HG02852 (cell line): ENCODE data around the gene HOOK2.

ENCODE experiments used
- ATAC-seq: cut with Tn5 transposase; IDR thresholded peaks from one replicate; pipeline ENCODE4 v1.9.1; 2021; ENCODE audit warnings: mild to moderate bottlenecking, moderate library complexity; ENCODE audit not compliant: unreplicated experiment

The HOOK2 gene

DNA sequence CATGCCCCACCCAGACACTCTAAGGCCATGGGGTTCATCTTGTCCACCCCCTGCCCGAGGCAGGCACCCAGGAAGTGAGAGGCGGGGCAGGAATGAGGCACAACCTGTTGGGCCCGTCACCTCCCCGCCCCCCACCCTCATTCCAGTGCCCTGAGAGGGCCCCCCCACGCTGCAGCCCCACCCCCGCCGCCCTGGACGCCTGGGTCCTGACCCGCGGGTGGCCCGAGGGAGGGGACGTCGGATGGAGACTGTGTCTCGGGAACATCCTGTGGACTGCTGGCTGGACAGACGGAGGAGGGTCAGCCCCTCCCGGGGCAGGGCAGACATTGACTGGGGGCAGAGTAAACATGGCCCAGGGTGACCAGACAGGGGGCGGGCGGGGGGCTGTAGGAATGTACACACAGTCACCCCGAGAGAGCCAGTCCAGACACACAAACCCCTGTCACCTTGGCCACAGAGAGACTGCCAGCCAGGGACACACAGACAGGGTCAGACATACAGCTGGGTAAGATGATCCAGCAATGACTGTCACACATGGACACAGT is 8.6 kb upstream of the HOOK2 start:
- ATAC-seq = no peak

DNA sequence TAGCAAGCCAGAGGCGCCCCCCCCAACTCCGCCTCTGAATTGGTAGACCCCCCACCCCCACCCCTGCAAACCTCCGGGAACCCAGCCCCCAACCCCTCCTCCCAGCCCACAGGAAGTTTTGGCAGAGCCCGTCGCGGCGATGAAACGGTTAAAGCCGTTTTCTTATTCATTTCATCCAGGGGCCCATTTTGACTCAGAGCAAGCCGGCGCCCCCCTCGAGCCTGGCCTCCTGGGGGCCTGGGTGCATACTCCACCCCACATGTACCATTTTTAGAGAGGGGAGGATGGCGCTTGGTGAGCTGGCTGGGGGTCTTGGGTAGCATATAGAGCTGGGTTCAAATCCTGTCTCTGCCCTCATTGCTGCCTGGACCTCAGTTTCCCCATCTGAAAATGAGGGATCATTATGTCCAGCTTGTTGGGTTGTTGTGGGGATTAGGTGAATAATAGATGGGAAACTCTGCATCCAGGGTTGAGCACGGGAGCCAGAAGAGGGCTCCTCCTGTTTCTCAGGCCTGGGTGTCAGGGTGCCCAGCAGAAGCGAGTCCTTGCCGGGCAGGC is 8.0 kb upstream of the HOOK2 start:
- no peak for ATAC-seq

DNA sequence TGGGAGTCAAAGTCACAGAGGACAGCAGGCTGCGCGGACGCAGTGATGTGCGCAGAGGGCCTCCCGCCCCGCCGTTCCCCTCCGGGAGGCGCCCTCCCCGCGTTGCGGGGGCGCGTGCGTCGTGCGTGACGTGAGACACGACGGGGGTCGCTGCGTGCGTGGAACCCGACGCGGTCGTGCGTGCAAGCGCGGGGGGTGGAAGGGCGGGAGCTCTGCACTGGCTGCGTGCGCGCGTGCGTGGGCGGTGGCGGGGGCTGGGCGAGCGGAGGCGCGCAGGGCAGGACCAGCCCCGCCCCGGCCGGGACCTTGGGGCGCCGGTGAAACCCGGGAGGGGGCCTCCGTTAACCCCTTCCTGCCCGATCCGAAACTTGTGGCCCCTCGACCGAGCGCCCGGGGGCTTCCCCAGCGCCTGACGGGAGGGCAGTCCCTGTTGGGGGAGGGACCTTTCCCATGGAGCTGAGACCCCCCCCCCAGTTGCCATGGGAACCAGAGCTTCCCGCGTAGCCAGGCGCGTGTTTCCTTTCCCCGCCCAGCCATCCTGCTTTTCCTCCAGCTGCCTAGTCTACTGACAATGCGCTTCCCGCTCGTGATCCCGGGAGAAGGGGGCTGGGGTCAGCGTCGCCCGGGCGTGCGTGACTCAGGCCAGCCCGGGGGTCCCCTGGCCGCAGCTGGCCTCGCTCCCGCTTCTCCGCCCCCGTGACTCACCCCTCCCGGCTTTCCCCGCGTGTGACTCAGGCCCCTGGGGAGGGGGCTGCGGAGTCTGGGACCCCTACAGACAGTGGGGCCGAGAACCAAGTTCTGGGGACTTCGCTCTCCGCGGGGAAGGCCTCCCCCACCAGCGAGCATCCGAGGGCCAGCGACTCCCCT is 7.3 kb upstream of the HOOK2 start:
- peak; percentile 42 for ATAC-seq

DNA sequence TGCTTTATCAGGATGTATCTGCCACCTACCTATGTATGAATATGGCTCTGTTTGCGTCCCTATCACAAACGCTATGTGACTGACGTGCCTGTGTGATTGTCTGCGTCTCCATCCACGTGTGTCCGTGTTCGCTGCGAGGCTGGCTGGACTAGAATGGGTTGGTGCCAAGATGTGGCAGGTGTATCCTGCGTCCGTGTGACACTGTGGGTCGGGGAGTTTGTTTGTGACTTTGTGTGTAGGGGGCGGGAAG is 6.7 kb upstream of the HOOK2 start:
- no peak for ATAC-seq

DNA sequence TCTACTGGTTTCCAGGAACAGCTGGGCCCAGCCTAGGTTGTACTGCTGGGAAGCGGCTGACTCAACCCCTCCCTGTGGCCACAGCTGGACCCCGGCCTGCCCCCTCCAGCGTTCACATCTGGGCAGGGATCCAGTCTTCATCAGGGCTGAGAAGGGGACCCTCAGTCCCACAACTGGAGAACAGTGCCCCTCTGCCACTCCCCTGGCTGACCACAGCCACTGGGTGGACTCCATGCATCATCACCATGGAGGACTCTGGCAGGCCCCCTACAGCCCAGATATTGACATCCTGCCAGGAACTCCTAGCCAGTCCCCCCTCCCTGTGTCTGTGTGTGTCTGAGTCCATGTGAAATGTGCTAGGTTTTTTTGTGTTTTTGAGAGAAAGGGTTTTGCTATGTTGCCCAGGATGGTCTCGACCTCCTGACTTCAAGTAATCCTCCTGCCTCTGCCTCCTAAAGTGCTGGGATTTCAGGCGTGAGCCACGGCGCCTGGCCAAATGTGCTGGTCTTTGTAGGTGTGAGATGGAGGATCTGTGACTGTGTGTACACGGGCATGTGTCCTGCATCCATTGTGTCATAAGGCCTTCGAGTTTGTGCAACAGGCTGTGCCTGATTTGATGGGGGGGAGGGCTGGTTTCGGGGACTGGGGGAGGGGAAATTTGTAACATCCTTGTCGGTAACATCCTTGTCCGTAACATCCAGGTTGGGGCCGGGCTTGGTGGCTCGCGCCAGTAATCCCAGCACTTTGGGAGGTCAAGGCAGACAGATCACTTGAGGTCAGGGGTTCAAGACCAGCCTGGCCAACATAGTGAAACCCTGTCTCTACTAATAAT is 4.0 kb upstream of the HOOK2 start:
- no peak for ATAC-seq

DNA sequence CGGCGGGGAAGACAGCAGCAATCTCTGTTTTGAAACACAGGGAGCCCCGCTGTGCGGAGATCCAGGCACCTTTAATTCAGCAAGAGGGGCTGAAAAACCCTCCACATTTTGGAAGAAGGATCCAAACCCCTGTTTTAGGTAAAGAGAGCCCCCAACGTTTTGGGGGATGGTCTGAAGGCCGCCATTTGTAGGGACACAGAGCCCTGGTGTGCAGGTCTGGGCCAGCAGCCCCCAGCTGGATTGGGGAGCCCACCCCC is 3.5 kb upstream of the HOOK2 start:
- no peak for ATAC-seq

DNA sequence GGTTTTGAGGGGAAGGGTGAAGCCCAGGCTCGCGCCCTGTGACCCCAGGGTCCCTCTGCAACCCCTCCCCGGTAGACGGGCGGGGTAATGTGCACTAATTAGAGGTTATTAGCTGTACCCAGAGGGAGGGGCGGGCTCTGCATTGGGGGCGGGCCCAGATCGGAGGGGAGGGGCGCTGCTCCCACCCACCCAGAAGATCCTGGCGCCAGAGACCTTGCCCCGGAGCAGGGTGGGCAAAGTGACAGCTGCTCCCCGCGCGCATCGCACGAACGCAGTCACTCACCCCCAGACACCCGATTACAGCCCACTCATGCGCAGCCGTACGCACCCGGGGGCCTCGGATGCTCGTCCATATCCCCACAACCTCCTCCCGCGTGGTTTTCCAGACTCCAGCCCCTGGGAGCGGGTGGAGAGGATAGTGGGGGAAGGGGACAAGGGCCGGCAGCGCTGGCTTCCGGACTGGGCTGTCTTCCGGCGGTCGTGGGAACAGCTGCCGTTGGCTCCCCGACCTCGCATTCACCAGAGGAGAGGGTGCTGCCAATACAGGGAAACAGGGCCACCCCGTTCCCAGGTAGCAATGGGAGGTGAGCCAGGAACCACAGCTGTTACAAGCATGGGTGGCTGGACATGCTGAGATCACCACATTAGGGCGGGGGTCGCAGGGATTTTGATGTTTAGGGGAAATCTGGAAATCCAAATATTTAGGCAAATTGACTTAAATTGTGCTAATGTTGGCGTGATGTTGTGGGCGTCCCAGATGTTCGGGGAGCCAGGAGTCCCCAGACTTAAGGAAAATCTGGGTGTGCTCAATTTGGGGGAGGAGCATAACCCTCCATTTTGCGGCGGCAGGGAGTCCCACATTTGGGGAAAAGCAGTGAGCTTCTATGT is 2.9 kb upstream of the HOOK2 start:
- no peak for ATAC-seq

DNA sequence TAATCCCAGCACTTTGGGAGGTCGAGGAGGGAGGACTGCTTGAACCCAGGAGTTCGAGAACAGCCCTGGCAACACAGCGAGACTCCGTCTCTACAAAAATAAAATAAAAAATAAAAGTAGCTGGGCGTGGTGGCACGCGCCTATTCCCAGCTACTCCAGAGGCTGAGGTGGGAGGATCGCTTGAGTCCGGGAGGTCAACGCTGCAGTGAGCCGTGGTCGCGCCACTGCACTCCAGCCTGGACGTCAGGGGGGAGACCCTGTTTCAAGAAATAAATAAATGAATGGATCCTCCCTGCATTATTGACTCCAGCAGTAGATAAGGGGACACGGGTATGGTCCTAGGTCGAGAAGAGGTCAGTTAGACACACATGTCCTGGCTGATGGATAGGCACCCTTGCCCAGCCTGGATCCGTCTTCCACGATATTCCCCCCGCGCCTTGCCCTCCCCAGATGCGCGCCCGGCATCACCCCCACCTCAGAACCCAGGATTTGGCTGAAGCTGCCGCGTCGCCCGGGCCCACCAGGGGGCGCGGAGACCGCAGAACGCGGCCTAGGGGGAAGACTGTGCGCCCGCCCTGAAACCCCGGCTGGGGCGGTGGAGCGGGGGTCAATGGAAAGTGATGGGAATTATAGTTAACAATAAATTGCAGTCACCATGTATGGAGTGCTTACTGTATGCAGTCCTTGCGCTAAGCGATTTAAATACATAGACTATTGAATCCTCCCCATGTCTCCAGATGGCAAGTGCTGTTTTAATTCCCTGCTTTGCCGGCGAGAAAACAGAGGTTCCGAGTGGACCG is 2.1 kb upstream of the HOOK2 start:
- ATAC-seq = no peak

DNA sequence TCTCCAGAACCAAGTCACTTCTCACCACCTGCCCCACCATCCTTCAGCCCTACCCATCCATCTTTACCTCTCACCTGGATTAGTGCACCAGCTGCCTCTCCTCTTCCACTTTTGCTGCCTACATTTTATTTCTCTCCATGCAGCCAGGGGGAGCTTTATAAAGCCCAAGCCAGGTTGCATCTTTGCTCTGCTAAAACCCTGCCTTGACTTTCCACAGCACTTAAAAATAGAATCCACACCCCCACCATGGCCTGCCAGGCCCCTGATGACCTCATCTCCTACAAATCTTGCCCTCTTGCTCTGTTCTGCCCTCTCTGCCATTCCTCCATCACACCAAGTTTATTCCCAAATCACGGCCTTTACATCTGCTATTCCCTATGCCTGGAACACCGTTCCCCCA is 1.8 kb downstream of the HOOK2 start:
- ATAC-seq = no peak

DNA sequence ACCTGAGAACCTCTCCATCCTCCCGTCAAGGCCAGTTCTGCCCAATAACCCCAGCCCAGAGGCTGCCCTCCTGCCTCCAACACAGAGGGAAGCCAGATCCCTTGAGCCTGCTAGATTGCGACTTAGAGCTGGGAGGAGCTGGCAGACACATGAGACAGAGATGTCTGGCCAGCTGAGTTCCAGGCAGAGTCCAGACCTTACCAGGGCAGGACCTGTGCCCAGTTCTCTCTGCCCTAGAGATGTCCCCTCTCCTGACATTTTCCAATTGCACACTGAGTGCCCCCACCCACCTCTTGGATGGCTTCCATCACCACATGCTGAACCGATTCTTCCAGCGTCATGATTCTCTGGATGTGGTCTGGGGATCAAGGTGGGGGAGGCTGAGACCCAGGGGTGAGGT is 3.0 kb downstream of the HOOK2 start:
- ATAC-seq = no peak

DNA sequence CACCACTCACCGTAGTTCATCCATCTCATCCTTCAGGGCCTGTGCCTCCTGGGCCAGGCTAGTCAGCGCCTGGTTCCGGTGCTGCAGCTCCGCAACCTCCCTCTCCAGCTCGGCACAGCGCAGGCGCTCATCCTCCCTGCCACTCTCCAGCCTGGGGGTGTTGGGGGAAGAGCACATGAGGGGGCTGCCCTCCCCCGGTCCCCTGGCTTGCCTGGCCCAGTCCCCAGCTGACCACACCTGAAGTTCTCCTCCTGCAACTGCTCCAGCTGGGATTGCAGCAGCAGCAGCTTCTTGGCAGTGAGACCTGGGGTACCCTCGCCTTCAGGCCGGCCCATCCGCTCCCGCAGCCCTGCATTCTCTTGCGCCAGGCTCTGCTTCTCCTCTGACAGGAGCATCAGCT is 4.4 kb downstream of the HOOK2 start:
- ATAC-seq = no peak

DNA sequence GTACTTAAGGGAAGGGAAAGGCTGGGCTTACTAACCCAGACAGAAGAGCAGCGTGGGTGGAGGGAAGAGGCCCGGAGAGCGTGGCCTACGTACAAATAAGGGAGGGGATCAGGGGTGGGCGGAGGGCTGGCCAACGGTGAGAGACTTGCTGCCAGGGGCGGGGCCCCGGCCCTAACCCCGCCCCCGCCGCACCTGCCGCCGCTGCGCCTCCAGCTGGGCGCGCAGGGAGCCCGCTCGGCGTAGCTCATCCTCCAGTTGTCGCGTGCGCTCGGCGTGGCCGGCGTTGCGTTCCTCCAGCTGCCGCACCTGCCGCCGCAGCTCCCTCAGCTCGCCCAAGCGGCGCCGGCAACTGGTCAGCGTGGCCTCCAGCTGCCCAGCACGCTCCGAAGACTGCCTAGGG is 5.7 kb downstream of the HOOK2 start:
- ATAC-seq = no peak

DNA sequence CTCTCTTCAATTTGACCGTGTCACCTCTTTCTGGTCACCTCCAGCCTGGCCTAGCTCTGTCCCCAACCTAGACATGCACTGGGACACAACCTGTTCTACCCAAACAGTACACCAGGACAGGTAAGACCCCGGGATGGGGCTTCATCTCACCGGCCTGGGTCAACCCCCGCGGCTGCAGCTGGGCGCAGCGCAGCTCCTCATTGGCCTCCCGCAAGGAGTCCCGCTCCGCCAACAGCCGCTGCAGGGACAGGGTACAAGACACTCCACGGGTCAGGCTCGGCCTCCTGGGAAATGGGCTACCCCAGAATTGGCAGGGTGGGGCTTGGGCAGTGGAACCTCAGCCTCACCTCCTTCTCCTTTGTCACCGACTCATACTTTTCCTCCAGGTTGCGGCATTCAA is 7.7 kb downstream of the HOOK2 start:
- no peak for ATAC-seq

DNA sequence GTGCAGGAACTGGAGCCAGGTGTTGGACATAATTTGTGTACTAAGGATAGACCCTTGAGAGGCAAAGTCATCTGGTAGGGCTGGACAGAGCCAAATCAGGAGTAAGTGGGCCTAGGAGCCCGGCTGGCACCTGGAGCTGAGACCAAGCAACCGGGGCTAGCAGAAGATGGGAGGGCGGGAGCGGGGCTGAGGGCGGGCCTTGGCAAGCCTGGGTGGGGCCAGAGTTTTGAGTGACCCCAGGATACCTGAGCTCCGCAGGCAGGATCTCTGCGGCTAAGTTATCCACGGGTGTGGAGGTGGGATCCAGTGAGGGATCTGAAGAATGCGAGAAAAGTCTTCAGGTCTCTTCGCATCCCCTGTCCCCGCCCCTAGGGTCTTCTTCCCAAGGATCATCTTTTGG is 8.2 kb downstream of the HOOK2 start:
- no peak for ATAC-seq

DNA sequence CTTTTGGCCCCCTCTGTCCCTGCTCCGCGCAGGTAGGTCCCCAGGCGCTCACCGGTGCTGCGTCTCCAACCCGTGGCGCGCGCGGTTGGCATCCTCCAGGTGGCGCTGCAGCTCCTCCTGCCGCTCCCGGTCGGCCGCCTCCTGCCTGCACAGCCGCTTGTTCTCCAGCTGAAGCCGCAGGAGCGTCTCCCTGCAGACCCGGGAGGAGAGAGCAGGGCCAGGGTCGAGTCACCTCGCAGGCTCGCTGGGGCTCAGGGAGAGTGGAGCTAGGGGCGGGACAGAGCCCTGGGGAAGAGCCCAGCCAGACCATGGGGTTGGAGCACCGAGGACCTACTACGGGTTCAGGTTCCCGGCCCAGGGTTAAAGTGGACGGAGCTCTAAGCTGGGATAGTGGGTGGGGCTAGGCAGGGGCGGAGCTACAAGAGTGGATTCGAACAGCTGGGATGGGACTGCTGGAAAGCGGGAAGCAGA is 9.3 kb downstream of the HOOK2 start:
- no peak for ATAC-seq

DNA sequence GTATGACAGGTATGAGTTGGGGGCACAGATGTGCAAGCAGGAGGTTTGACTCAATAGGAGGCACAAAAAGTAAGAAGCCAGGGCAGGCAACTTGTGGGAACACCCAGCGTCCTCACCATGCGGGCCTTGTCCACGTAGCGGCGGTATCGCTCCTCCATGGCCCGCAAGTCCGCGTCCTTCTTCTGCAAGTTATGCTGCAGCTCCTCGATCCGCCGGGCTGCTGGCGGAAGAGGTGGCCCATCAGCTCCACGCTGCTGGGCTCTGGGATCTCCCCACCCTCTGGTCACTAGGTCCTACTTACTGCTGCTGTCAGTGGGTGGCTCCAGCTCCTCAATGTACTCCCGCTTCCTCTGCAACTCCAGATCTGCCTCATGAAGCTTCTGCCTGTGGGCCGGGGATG is 10.7 kb downstream of the HOOK2 start:
- no peak for ATAC-seq

DNA sequence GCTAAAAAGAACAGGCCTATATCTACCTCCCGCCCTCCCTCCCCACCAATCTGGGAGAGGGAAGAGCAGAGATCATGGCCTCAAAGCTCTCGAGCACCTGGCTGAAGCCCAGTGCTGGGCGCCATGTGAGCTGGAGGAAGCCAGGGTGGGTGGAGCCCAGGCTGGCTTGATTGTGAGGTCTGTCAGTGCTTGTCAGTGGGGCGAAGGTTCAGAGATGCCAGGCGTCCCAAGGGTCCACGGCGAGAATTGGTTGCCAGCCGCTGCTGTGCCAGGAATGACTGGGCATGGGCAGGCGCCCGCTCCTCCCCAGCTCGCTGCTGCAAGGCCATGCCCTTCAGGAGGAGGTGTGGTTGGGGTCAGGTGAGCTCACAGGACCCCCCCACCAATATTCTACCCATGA is 12.3 kb downstream of the HOOK2 start:
- no peak for ATAC-seq

DNA sequence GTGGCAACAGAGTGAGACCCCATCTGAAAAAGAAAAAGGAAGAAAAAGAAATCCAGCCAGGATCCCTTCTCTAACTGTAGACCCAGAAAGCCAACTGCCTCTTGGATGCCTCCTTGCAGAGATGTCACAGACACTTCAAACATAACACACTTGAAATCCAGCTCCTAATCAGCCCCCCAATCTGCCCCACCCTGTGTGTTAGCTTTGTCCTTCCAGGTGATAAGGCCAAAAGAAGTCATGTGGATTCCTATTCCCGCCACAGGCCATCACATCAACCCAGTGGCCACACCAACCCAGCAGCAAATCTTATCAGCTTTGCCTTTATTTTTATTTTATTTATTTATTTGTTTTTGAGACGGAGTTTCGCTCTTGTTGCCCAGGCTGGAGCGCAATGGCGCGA is 15.7 kb downstream of the HOOK2 start:
- ATAC-seq = no peak

DNA sequence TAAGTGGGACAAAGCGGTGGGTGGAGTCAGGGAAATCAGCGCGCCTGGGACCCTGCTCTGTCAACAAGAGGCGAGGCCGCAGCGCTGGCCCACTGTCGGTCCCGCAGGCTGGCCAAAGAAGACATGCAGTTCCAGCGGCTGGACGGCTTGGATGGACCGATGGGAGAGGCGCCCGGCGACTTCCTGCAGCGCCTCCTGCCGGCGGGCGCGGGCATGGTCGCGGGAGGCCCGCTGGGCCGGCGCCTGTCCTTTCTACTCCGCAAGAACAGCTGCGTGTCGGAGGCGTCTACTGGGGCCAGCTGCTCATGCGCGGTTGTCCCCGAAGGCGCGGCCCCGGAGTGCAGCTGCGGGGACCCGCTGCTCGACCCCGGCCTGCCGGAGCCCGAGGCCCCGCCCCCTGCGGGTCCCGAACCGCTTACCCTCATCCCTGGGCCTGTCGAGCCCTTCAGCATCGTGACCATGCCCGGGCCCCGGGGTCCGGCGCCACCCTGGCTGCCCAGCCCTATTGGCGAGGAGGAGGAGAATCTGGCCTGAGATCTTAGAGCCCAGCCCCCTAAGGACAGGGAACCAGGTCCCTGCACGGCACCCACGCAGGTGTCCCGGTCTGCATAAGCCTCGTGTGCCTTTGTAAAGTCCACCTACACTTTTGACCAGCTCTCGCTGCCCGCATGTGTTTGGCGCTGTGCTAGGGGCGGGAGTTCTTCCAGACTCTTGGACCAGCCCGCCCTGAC is 17.6 kb downstream of the HOOK2 start:
- no peak for ATAC-seq
